Lower leg skin (tissue), 4 donors: Measurements from ENCODE around the gene TMEM174. TPM values are rescaled to one million over a fixed set of nuclear protein-coding genes. Genes with fewer than 3 reads are reported as not detected.

Experiments
- DNase-seq, 2 donors: peaks; one replicate each; pipeline ENCODE4 v3.0.0-alpha.2; 2019; ENCODE audit warnings: low spot score in 2 of 2
- H3K4me3 ChIP-seq: fragments of 200-600 bp; sonication (generic); 2 replicates; pipeline ENCODE4 v1.5.1; 2017; ENCODE audit warnings: mild to moderate bottlenecking, low read depth; ENCODE audit not compliant: poor library complexity, severe bottlenecking
- CTCF ChIP-seq, 3 donors: fragments of 450-650 bp; IDR thresholded peaks; one replicate each; pipeline ENCODE4 v1.5.1; 2016; ENCODE audit warnings: antibody characterized with exemption in 3 of 3, mild to moderate bottlenecking in 3 of 3, moderate library complexity in 2 of 3
- POLR2A ChIP-seq, 2 donors: fragments of 450-650 bp; IDR thresholded peaks; one replicate each; pipeline ENCODE4 v1.6.1; 2016 to 2017; ENCODE audit warnings: antibody characterized with exemption in 2 of 2, mild to moderate bottlenecking in 1 of 2, moderate library complexity in 1 of 2
- WGBS, 2 donors: methylation state at CpG; one replicate each; pipeline ENCODE4 v1.1.5; 2018; 5-methylcytosine and 5-hydroxymethylcytosine counted together
- intact Hi-C: fragments of 100-400 bp; cut with DNase I; formaldehyde crosslinking; loops from one replicate; pipeline ENCODE4 v1.15.0; 2023; ENCODE audit warnings: low total_unique reads
- total RNA-seq, 4 donors: library from RNA; depleted of rRNA; stranded (reverse); fragments of >200 nt; gene quantifications; one replicate each; pipeline ENCODE4 v1.1.0, GENCODE V29; 2016

TMEM174 gene
- total RNA-seq, 4 donors from 2014 or later = not detected

GRCh38 chr5:73131711-73132425 lies 41.1 kb upstream of the TMEM174 start:
- DNase-seq = no peak
- no peak overlapping the region for H3K4me3 ChIP-seq
- intact Hi-C loops = no loop called here
- TF ChIP-seq CTCF (IDR thresholded peaks at IDR 0.05) (no peak), POLR2A (IDR thresholded peaks at IDR 0.05) (no peak)
- WGBS, 2 donors = 83 to 85% methylated on average over 3 of the region's 3 CpGs

- no peak overlapping the region for H3K4me3 ChIP-seq
- DNase-seq = peak in 1 of 2 donors; percentile 39
- TF ChIP-seq CTCF (IDR thresholded peaks at IDR 0.05) = no peak
- TF ChIP-seq POLR2A (IDR thresholded peaks at IDR 0.05) = no peak
- intact Hi-C loops = no loop called here
- 91 to 94% methylated on average over 2 of the region's 2 CpGs for WGBS, 2 donors
These were observed 40.2 kb upstream of the TMEM174 start for GRCh38 chr5:73132759-73133158.

- intact Hi-C loops = no loop called here
- TF ChIP-seq POLR2A (IDR thresholded peaks at IDR 0.05) (no peak), CTCF (IDR thresholded peaks at IDR 0.05) (no peak)
- H3K4me3 ChIP-seq = no peak overlapping the region
- DNase-seq = no peak
- WGBS, 2 donors = 91 to 94% methylated on average over 3 of the region's 3 CpGs
These were observed 38.0 kb upstream of the TMEM174 start for GRCh38 chr5:73135021-73135420.

- WGBS, 2 donors = 43 to 61% methylated on average over 6 of the region's 6 CpGs
- intact Hi-C loops = no loop called here
These were observed 37.5 kb upstream of the TMEM174 start for GRCh38 chr5:73135429-73136054.

GRCh38 chr5:73136055-73136562 lies 36.9 kb upstream of the TMEM174 start:
- DNase-seq = peak in 1 of 2 donors; percentile 48
- intact Hi-C loops = no loop called here
- TF ChIP-seq CTCF (IDR thresholded peaks at IDR 0.05) (no peak), POLR2A (IDR thresholded peaks at IDR 0.05) (no peak)
- WGBS, 2 donors = 62 to 71% methylated on average over 15 of the region's 15 CpGs
- H3K4me3 ChIP-seq = no peak overlapping the region

More at GRCh38 chr5:73135429-73136054, 37.5 kb upstream of the TMEM174 start:
- TF ChIP-seq CTCF (IDR thresholded peaks at IDR 0.05) (no peak), POLR2A (IDR thresholded peaks at IDR 0.05) (no peak)
- DNase-seq = peak in 1 of 2 donors; percentile 17
- H3K4me3 ChIP-seq = no peak overlapping the region
